ENCODE results near the gene CCN2. TPM values are rescaled to one million over a fixed set of nuclear protein-coding genes. Genes with fewer than 3 reads are reported as not detected.
A peak's percentile ranks its signal among the peaks of the same experiment; 100 is the strongest.
"Not testable (repeated sequence)": the region's sequence is repeated elsewhere in the genome, so short reads cannot be mapped to it uniquely, and the experiment has no call there.

The CCN2 gene
- total RNA-seq, 2 donors from 2014 or later, result not detected

GRCh38 chr6:131937226-131937625 is 13.9 kb downstream of the CCN2 start:
- Mint-ChIP-seq H3K36me3 (ENCODE audit: low read depth) (no peaks in the 10 kb centered on the region), H3K4me1 (no peaks in the 10 kb centered on the region), H3K9me3 (no peaks in the 10 kb centered on the region), H3K27ac (no peak overlapping the region), H3K4me3 (no peak overlapping the region), H3K27me3 (peaks cover 10% of the 10 kb centered on the region)
- no peak for ATAC-seq (replicated peaks)

- no peak overlapping the region for H3K4me3 Mint-ChIP-seq
- no peaks in the 10 kb centered on the region for H3K36me3 Mint-ChIP-seq (ENCODE audit: low read depth)
- H3K27me3 Mint-ChIP-seq, result peaks cover 10% of the 10 kb centered on the region
- H3K9me3 Mint-ChIP-seq, result no peaks in the 10 kb centered on the region
- no peak for ATAC-seq (replicated peaks)
- H3K4me1 Mint-ChIP-seq, result no peaks in the 10 kb centered on the region
- no peak overlapping the region for H3K27ac Mint-ChIP-seq
Measured at GRCh38 chr6:131936156-131936555, 15.0 kb downstream of the CCN2 start.

GRCh38 chr6:131931063-131931750 is 20.0 kb downstream of the CCN2 start:
- Mint-ChIP-seq H3K27me3 (peaks cover 13% of the 10 kb centered on the region), H3K4me1 (no peaks in the 10 kb centered on the region), H3K36me3 (ENCODE audit: low read depth) (no peaks in the 10 kb centered on the region), H3K9me3 (no peaks in the 10 kb centered on the region), H3K4me3 (no peak overlapping the region), H3K27ac (no peak overlapping the region)
- ATAC-seq (replicated peaks), result no peak

- no peaks in the 10 kb centered on the region for H3K4me1 Mint-ChIP-seq
- H3K9me3 Mint-ChIP-seq, result no peaks in the 10 kb centered on the region
- no peak overlapping the region for H3K4me3 Mint-ChIP-seq
- ATAC-seq (replicated peaks), result no peak
- peaks cover 13% of the 10 kb centered on the region for H3K27me3 Mint-ChIP-seq
- no peaks in the 10 kb centered on the region for H3K36me3 Mint-ChIP-seq (ENCODE audit: low read depth)
- H3K27ac Mint-ChIP-seq, result no peak overlapping the region
Measured at GRCh38 chr6:131929976-131930375, 21.2 kb downstream of the CCN2 start.

GRCh38 chr6:131929264-131929663 is 21.9 kb downstream of the CCN2 start:
- Mint-ChIP-seq H3K27me3 (peaks cover 13% of the 10 kb centered on the region), H3K36me3 (ENCODE audit: low read depth) (no peaks in the 10 kb centered on the region), H3K27ac (no peak overlapping the region), H3K4me1 (no peaks in the 10 kb centered on the region), H3K9me3 (no peaks in the 10 kb centered on the region), H3K4me3 (no peak overlapping the region)
- ATAC-seq (replicated peaks), result no peak

- Mint-ChIP-seq H3K27ac (no peak overlapping the region), H3K4me1 (no peaks in the 10 kb centered on the region), H3K4me3 (no peak overlapping the region), H3K36me3 (ENCODE audit: low read depth) (no peaks in the 10 kb centered on the region), H3K27me3 (peaks cover 9% of the 10 kb centered on the region), H3K9me3 (no peaks in the 10 kb centered on the region)
- ATAC-seq (replicated peaks), result no peak
Measured at GRCh38 chr6:131924881-131925474, 26.2 kb downstream of the CCN2 start.

- no peaks in the 10 kb centered on the region for H3K36me3 Mint-ChIP-seq (ENCODE audit: low read depth)
- peak; percentile 56 for ATAC-seq (replicated peaks)
- H3K4me3 Mint-ChIP-seq, result no peak overlapping the region
- H3K4me1 Mint-ChIP-seq, result no peaks in the 10 kb centered on the region
- H3K27me3 Mint-ChIP-seq, result peaks cover 13% of the 10 kb centered on the region
- no peaks in the 10 kb centered on the region for H3K9me3 Mint-ChIP-seq
- H3K27ac Mint-ChIP-seq, result no peak overlapping the region
Measured at GRCh38 chr6:131923356-131923755, 27.8 kb downstream of the CCN2 start.

GRCh38 chr6:131920656-131921055 is 30.5 kb downstream of the CCN2 start:
- Mint-ChIP-seq H3K4me1 (peaks cover 10% of the 10 kb centered on the region), H3K9me3 (no peaks in the 10 kb centered on the region), H3K27me3 (peaks cover 23% of the 10 kb centered on the region), H3K27ac (no peak overlapping the region), H3K4me3 (no peak overlapping the region), H3K36me3 (ENCODE audit: low read depth) (no peaks in the 10 kb centered on the region)
- no peak for ATAC-seq (replicated peaks)

GRCh38 chr6:131918650-131919355 is 32.4 kb downstream of the CCN2 start:
- Mint-ChIP-seq H3K27ac (no peak overlapping the region), H3K4me1 (peaks cover 10% of the 10 kb centered on the region), H3K4me3 (no peak overlapping the region), H3K27me3 (peaks cover 23% of the 10 kb centered on the region), H3K36me3 (ENCODE audit: low read depth) (no peaks in the 10 kb centered on the region), H3K9me3 (no peaks in the 10 kb centered on the region)
- no peak for ATAC-seq (replicated peaks)

- Mint-ChIP-seq H3K9me3 (no peaks in the 10 kb centered on the region), H3K4me3 (peak overlapping the region; percentile 2), H3K27ac (no peak overlapping the region), H3K4me1 (peaks cover 10% of the 10 kb centered on the region), H3K27me3 (peaks cover 30% of the 10 kb centered on the region), H3K36me3 (ENCODE audit: low read depth) (no peaks in the 10 kb centered on the region)
- ATAC-seq (replicated peaks), result no peak
Measured at GRCh38 chr6:131917763-131918649, 33.2 kb downstream of the CCN2 start.

GRCh38 chr6:131917318-131917717 is 33.9 kb downstream of the CCN2 start:
- Mint-ChIP-seq H3K27me3 (peaks cover 30% of the 10 kb centered on the region), H3K27ac (no peak overlapping the region), H3K4me1 (peaks cover 10% of the 10 kb centered on the region), H3K36me3 (ENCODE audit: low read depth) (no peaks in the 10 kb centered on the region), H3K4me3 (peak overlapping the region; percentile 2), H3K9me3 (no peaks in the 10 kb centered on the region)
- peak; percentile 57 for ATAC-seq (replicated peaks)

- H3K27me3 Mint-ChIP-seq, result peaks cover 30% of the 10 kb centered on the region
Measured at GRCh38 chr6:131916847-131917246, 34.3 kb downstream of the CCN2 start.

GRCh38 chr6:131916091-131916796 is 34.9 kb downstream of the CCN2 start:
- H3K4me1 Mint-ChIP-seq; H3K36me3 Mint-ChIP-seq (ENCODE audit: low read depth); H3K27ac Mint-ChIP-seq; H3K9me3 Mint-ChIP-seq; H3K4me3 Mint-ChIP-seq: not testable (repeated sequence)
- ATAC-seq (replicated peaks), result peak; percentile 28
- H3K27me3 Mint-ChIP-seq, result peaks cover 28% of the 10 kb centered on the region

More at GRCh38 chr6:131916847-131917246, 34.3 kb downstream of the CCN2 start:
- peak overlapping the region; percentile 2 for H3K4me3 Mint-ChIP-seq
- H3K36me3 Mint-ChIP-seq (ENCODE audit: low read depth), result no peaks in the 10 kb centered on the region
- ATAC-seq (replicated peaks), result no peak
- peaks cover 10% of the 10 kb centered on the region for H3K4me1 Mint-ChIP-seq
- no peak overlapping the region for H3K27ac Mint-ChIP-seq
- H3K9me3 Mint-ChIP-seq, result no peaks in the 10 kb centered on the region

All from activated T-helper 17 cell treated with anti-CD3 and anti-CD28 coated beads, Interleukin-2, amount 50 U/mL, for 72 hours (primary cell).